Measurements from ENCODE around the gene CACNA1F. TPM values are rescaled to one million over a fixed set of nuclear protein-coding genes. Genes with fewer than 3 reads are reported as not detected.

CACNA1F gene
- total and polyA plus RNA-seq, 9 of the 15 experiments (the other 6 are each of a cell fraction or from before 2014, with no cell fraction given) = under 0.01 to 0.41 (median 0.03) TPM; not detected in 3

DNA sequence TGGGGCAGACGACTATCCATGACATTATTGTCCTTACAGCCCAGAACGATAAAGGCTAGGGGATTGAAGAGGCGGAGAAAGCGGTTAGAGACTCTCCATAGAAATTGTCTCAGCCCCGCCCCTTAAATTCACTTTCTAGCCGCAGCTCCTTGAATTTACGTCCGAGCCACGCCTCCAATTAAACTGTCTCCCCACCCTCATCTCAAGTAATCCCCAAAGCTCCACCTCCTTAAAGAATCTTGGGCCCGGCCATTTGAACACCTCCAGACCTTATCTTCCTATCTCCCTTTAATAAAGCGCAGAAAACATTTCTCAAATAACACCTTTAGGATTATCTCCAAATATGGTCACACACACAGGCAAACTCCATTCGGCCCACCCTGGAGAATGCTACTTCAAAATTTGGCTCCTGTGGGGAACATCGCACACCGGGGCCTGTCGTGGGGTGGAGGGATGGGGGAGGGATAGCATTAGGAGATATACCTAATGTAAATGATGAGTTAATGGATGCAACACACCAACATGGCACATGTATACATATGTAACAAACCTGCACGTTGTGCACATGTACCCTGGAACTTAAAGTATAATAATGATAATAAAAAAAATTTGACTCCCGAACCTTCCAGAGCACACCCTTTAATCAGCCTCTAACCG is 77.8 kb downstream of the CACNA1F start (continued):
- TF ChIP-seq ADNP (tag; IDR thresholded peaks at IDR 0.05) = no peak
- no peak for TF ChIP-seq ELF4 (CRISPR knock-in tag; IDR thresholded peaks at IDR 0.05)
- TF ChIP-seq NCOA2 (IDR thresholded peaks at IDR 0.05; ENCODE audit: partially characterized antibody in 2 of 2) = no peak
- TF ChIP-seq ZNF561 (CRISPR knock-in tag; conservative IDR thresholded peaks at IDR 0.05) = no peak
- TF ChIP-seq HDAC8 (tag; IDR thresholded peaks at IDR 0.05) = no peak
- no peak for TF ChIP-seq ASH1L (IDR thresholded peaks at IDR 0.05; ENCODE audit: borderline replicate concordance, low read depth, partially characterized antibody)
- TF ChIP-seq, protein P1, sequence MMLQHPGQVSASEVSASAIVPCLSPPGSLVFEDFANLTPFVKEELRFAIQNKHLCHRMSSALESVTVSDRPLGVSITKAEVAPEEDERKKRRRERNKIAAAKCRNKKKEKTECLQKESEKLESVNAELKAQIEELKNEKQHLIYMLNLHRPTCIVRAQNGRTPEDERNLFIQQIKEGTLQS (IDR thresholded peaks at IDR 0.05) = no peak
- TF ChIP-seq, protein P1 (CRISPR knock-in tag; conservative IDR thresholded peaks at IDR 0.05) = no peak
- TF ChIP-seq ZNF445 (CRISPR knock-in tag; IDR thresholded peaks at IDR 0.05; ENCODE audit: low read depth) = no peak

Other genes starting within 250 kb of the CACNA1F start
Only the 7 nearest of the 16 such genes appear.
- 34.7 and 55.2 TPM in 2 replicates for gene PLP2, start 61.4 kb downstream of the CACNA1F start, total RNA-seq (2014; rRNA removed)
- gene PLP2, start 61.4 kb downstream of the CACNA1F start, total RNA-seq (2014; rRNA removed; fragmentation: Illumina TruSeq; extraction: Trizol) = 65.1 and 67.8 TPM in 2 replicates
- gene PLP2, start 61.4 kb downstream of the CACNA1F start, total RNA-seq (2015; rRNA removed; fragmentation: Illumina TruSeq; extraction: Trizol) = 70.4 and 73.0 TPM in 2 replicates
- gene PLP2, start 61.4 kb downstream of the CACNA1F start, total RNA-seq (2021) = 106 and 112 TPM in 2 replicates
- 169 and 175 TPM in 2 replicates for gene PLP2, start 61.4 kb downstream of the CACNA1F start, polyA plus RNA-seq (2011; rRNA removed)
- 199 and 236 TPM in 2 replicates for gene PLP2, start 61.4 kb downstream of the CACNA1F start, polyA plus RNA-seq (2014; fragmentation: Illumina TruSeq; extraction: Trizol)
- 100 to 1,000 TPM; 117 to 208 TPM for gene PLP2, start 61.4 kb downstream of the CACNA1F start, polyA plus RNA-seq (2014; fragmentation: Nextera tagmentation; extraction: Ambion mirVana)
- 63.0 and 96.3 TPM in 2 replicates for gene PLP2, start 61.4 kb downstream of the CACNA1F start, polyA plus RNA-seq (2014; rRNA removed)
- 24.7 and 26.8 TPM in 2 replicates for gene PRICKLE3, start 47.0 kb downstream of the CACNA1F start, total RNA-seq (2014; rRNA removed)
- gene PRICKLE3, start 47.0 kb downstream of the CACNA1F start, total RNA-seq (2014; rRNA removed; fragmentation: Illumina TruSeq; extraction: Trizol) = 6.8 and 8.7 TPM in 2 replicates
- gene PRICKLE3, start 47.0 kb downstream of the CACNA1F start, total RNA-seq (2015; rRNA removed; fragmentation: Illumina TruSeq; extraction: Trizol) = 10.2 and 11.2 TPM in 2 replicates
- gene PRICKLE3, start 47.0 kb downstream of the CACNA1F start, total RNA-seq (2021) = 43.8 and 44.3 TPM in 2 replicates
- gene PRICKLE3, start 47.0 kb downstream of the CACNA1F start, polyA plus RNA-seq (2011; rRNA removed) = 14.0 and 22.0 TPM in 2 replicates
- 19.1 and 19.4 TPM in 2 replicates for gene PRICKLE3, start 47.0 kb downstream of the CACNA1F start, polyA plus RNA-seq (2014; fragmentation: Illumina TruSeq; extraction: Trizol)
- gene PRICKLE3, start 47.0 kb downstream of the CACNA1F start, polyA plus RNA-seq (2014; fragmentation: Nextera tagmentation; extraction: Ambion mirVana) = 1 to 10 TPM; 1.1 to 1.4 TPM
- gene PRICKLE3, start 47.0 kb downstream of the CACNA1F start, polyA plus RNA-seq (2014; rRNA removed) = 23.7 and 32.8 TPM in 2 replicates
- 3.4 and 3.9 TPM in 2 replicates for gene SYP, start 33.1 kb downstream of the CACNA1F start, total RNA-seq (2014; rRNA removed)
- 2.2 and 2.6 TPM in 2 replicates for gene SYP, start 33.1 kb downstream of the CACNA1F start, total RNA-seq (2014; rRNA removed; fragmentation: Illumina TruSeq; extraction: Trizol)
- 1.5 and 1.6 TPM in 2 replicates for gene SYP, start 33.1 kb downstream of the CACNA1F start, total RNA-seq (2015; rRNA removed; fragmentation: Illumina TruSeq; extraction: Trizol)
- gene SYP, start 33.1 kb downstream of the CACNA1F start, total RNA-seq (2021) = 2.1 and 3.0 TPM in 2 replicates
- 3.9 and 5.1 TPM in 2 replicates for gene SYP, start 33.1 kb downstream of the CACNA1F start, polyA plus RNA-seq (2011; rRNA removed)
- 2.4 and 2.9 TPM in 2 replicates for gene SYP, start 33.1 kb downstream of the CACNA1F start, polyA plus RNA-seq (2014; fragmentation: Illumina TruSeq; extraction: Trizol)
- gene SYP, start 33.1 kb downstream of the CACNA1F start, polyA plus RNA-seq (2014; fragmentation: Nextera tagmentation; extraction: Ambion mirVana) = under 1 TPM; 0.48 to 0.52 TPM
- 3.6 and 4.3 TPM in 2 replicates for gene SYP, start 33.1 kb downstream of the CACNA1F start, polyA plus RNA-seq (2014; rRNA removed)
- gene CCDC22, start 2.1 kb upstream of the CACNA1F start, total RNA-seq (2014; rRNA removed) = 13.5 and 14.0 TPM in 2 replicates
- 2.5 and 3.6 TPM in 2 replicates for gene CCDC22, start 2.1 kb upstream of the CACNA1F start, total RNA-seq (2014; rRNA removed; fragmentation: Illumina TruSeq; extraction: Trizol)
- 6.6 and 7.1 TPM in 2 replicates for gene CCDC22, start 2.1 kb upstream of the CACNA1F start, total RNA-seq (2015; rRNA removed; fragmentation: Illumina TruSeq; extraction: Trizol)
- gene CCDC22, start 2.1 kb upstream of the CACNA1F start, total RNA-seq (2021) = 20.9 and 22.7 TPM in 2 replicates
- 11.7 and 26.4 TPM in 2 replicates for gene CCDC22, start 2.1 kb upstream of the CACNA1F start, polyA plus RNA-seq (2011; rRNA removed)
- gene CCDC22, start 2.1 kb upstream of the CACNA1F start, polyA plus RNA-seq (2014; fragmentation: Illumina TruSeq; extraction: Trizol) = 5.1 and 12.0 TPM in 2 replicates
- under 1 TPM; 0.32 to 0.74 TPM for gene CCDC22, start 2.1 kb upstream of the CACNA1F start, polyA plus RNA-seq (2014; fragmentation: Nextera tagmentation; extraction: Ambion mirVana)
- 11.1 and 13.6 TPM in 2 replicates for gene CCDC22, start 2.1 kb upstream of the CACNA1F start, polyA plus RNA-seq (2014; rRNA removed)
- not detected in 2 replicates for gene FOXP3, start 31.4 kb upstream of the CACNA1F start, total RNA-seq (2014; rRNA removed)
- gene FOXP3, start 31.4 kb upstream of the CACNA1F start, total RNA-seq (2014; rRNA removed; fragmentation: Illumina TruSeq; extraction: Trizol) = 0.07 TPM in 1 of 2 replicates, not detected in the other
- gene FOXP3, start 31.4 kb upstream of the CACNA1F start, total RNA-seq (2015; rRNA removed; fragmentation: Illumina TruSeq; extraction: Trizol) = 0.08 TPM in 1 of 2 replicates, not detected in the other
- gene FOXP3, start 31.4 kb upstream of the CACNA1F start, total RNA-seq (2021) = 0.16 and 0.24 TPM in 2 replicates
- gene FOXP3, start 31.4 kb upstream of the CACNA1F start, polyA plus RNA-seq (2011; rRNA removed) = 0.07 and 0.12 TPM in 2 replicates
- 0.13 and 0.29 TPM in 2 replicates for gene FOXP3, start 31.4 kb upstream of the CACNA1F start, polyA plus RNA-seq (2014; fragmentation: Illumina TruSeq; extraction: Trizol)
- under 1 TPM in 1 of 2 experiments, not detected in 1; 0.04 TPM for gene FOXP3, start 31.4 kb upstream of the CACNA1F start, polyA plus RNA-seq (2014; fragmentation: Nextera tagmentation; extraction: Ambion mirVana)
- gene FOXP3, start 31.4 kb upstream of the CACNA1F start, polyA plus RNA-seq (2014; rRNA removed) = not detected in 2 replicates
- gene PPP1R3F, start 36.5 kb upstream of the CACNA1F start, total RNA-seq (2014; rRNA removed) = 0.54 and 0.69 TPM in 2 replicates
- 0.06 and 0.18 TPM in 2 replicates for gene PPP1R3F, start 36.5 kb upstream of the CACNA1F start, total RNA-seq (2014; rRNA removed; fragmentation: Illumina TruSeq; extraction: Trizol)
- gene PPP1R3F, start 36.5 kb upstream of the CACNA1F start, total RNA-seq (2015; rRNA removed; fragmentation: Illumina TruSeq; extraction: Trizol) = 0.57 and 0.91 TPM in 2 replicates
- gene PPP1R3F, start 36.5 kb upstream of the CACNA1F start, total RNA-seq (2021) = 0.81 and 0.86 TPM in 2 replicates
- gene PPP1R3F, start 36.5 kb upstream of the CACNA1F start, polyA plus RNA-seq (2011; rRNA removed) = 0.32 and 0.61 TPM in 2 replicates
- 0.16 and 0.32 TPM in 2 replicates for gene PPP1R3F, start 36.5 kb upstream of the CACNA1F start, polyA plus RNA-seq (2014; fragmentation: Illumina TruSeq; extraction: Trizol)
- under 1 TPM in 1 of 2 experiments, not detected in 1; 0.03 TPM for gene PPP1R3F, start 36.5 kb upstream of the CACNA1F start, polyA plus RNA-seq (2014; fragmentation: Nextera tagmentation; extraction: Ambion mirVana)
- 0.56 and 1.1 TPM in 2 replicates for gene PPP1R3F, start 36.5 kb upstream of the CACNA1F start, polyA plus RNA-seq (2014; rRNA removed)
- gene GAGE10, start 70.3 kb upstream of the CACNA1F start, total RNA-seq (2014; rRNA removed) = 0.33 TPM in 1 of 2 replicates, not detected in the other
- 0.93 and 0.95 TPM in 2 replicates for gene GAGE10, start 70.3 kb upstream of the CACNA1F start, total RNA-seq (2014; rRNA removed; fragmentation: Illumina TruSeq; extraction: Trizol)
- gene GAGE10, start 70.3 kb upstream of the CACNA1F start, total RNA-seq (2015; rRNA removed; fragmentation: Illumina TruSeq; extraction: Trizol) = not detected in 2 replicates
- gene GAGE10, start 70.3 kb upstream of the CACNA1F start, total RNA-seq (2021) = 0.80 and 1.3 TPM in 2 replicates
- 0.70 and 3.1 TPM in 2 replicates for gene GAGE10, start 70.3 kb upstream of the CACNA1F start, polyA plus RNA-seq (2011; rRNA removed)
- gene GAGE10, start 70.3 kb upstream of the CACNA1F start, polyA plus RNA-seq (2014; fragmentation: Illumina TruSeq; extraction: Trizol) = not detected in 2 replicates
- under 1 TPM; 0.96 TPM for gene GAGE10, start 70.3 kb upstream of the CACNA1F start, polyA plus RNA-seq (2014; fragmentation: Nextera tagmentation; extraction: Ambion mirVana)
- gene GAGE10, start 70.3 kb upstream of the CACNA1F start, polyA plus RNA-seq (2014; rRNA removed) = 0.36 TPM in 1 of 2 replicates, not detected in the other